SK-N-SH (cell line): ENCODE data around the gene APP. TPM values are rescaled to one million over a fixed set of nuclear protein-coding genes. Genes with fewer than 3 reads are reported as not detected.

Experiments used
- CTCF ChIA-PET: fragments of 300-600, 350-600 bp; formaldehyde crosslinking; extraction: SDS; loops from one replicate; lab custom pipeline; 2021; lab: Yijun Ruan, JAX
- POLR2A ChIA-PET: fragments of 350-600 bp; sonication (Branson Sonifier 250); formaldehyde crosslinking; extraction: SDS; loops from one replicate; lab custom pipeline; 2020; ENCODE audit warnings: antibody characterized with exemption, inconsistent platforms; lab: Yijun Ruan, JAX
- DNase-seq: peaks from one replicate; pipeline ENCODE4 v3.0.0; 2012
- H2AFZ ChIP-seq: fragments of 200-600 bp; sonication (generic); 2 replicates; pipeline ENCODE4 v1.8.1; 2016; ENCODE audit warnings: antibody characterized with exemption, mild to moderate bottlenecking, low read depth
- H3F3A ChIP-seq: fragments of 200-600 bp; sonication (generic); replicated peaks from 2 replicates; pipeline ENCODE3; 2016; ENCODE audit warnings: antibody characterized with exemption, mild to moderate bottlenecking; ENCODE audit not compliant: insufficient read depth
- H3K27ac ChIP-seq, 2 experiments: fragments of 200-500 bp in 1 of 2; fragments of 200-600 bp in 1 of 2; sonication (Bioruptor generic) in 1 of 2; sonication (generic), shearing (Covaris generic) in 1 of 2; 2 replicates each; pipeline versions ENCODE4 v1.5.1 to v1.6.1; 2014 to 2016; ENCODE audit warnings: low read depth in 2 of 2, inconsistent platforms in 1 of 2, low read length in 1 of 2, mild to moderate bottlenecking in 1 of 2, mixed read lengths in 1 of 2
- H3K27me3 ChIP-seq: fragments of 200-600 bp; sonication (generic), shearing (Covaris generic); 2 replicates; pipeline ENCODE4 v1.6.1; 2016; ENCODE audit warnings: mixed run types; ENCODE audit not compliant: insufficient read depth
- H3K36me3 ChIP-seq, 2 experiments: fragments of 200-500 bp in 1 of 2; fragments of 200-600 bp in 1 of 2; sonication (Bioruptor generic) in 1 of 2; sonication (generic) in 1 of 2; replicated peaks in 1 of 2; 2 replicates each; pipeline versions ENCODE3 to v1.5.1; 2014 to 2016; ENCODE audit warnings: low read length in 1 of 2, mild to moderate bottlenecking in 1 of 2; ENCODE audit not compliant: insufficient read depth in 2 of 2, control insufficient read depth in 1 of 2
- H3K4me1 ChIP-seq, 2 experiments: fragments of 200-500 bp in 1 of 2; fragments of 200-600 bp in 1 of 2; sonication (Bioruptor generic) in 1 of 2; sonication (generic), shearing (Covaris generic) in 1 of 2; 2 replicates each; pipeline versions ENCODE4 v1.5.1 to v1.6.1; 2014 to 2016; ENCODE audit warnings: low read depth in 1 of 2, low read length in 1 of 2, mixed run types in 1 of 2; ENCODE audit not compliant: insufficient read depth in 2 of 2, control insufficient read depth in 1 of 2
- H3K4me2 ChIP-seq: fragments of 200-600 bp; sonication (generic), shearing (Covaris generic); 2 replicates; pipeline ENCODE4 v1.6.1; 2017; ENCODE audit warnings: mixed run types
- H3K4me3 ChIP-seq, 2 experiments: fragments of 200-500 bp in 1 of 2; fragments of 200-600 bp in 1 of 2; sonication (Bioruptor generic) in 1 of 2; sonication (generic), shearing (Covaris generic) in 1 of 2; 2 replicates each; pipeline versions ENCODE4 v1.5.1 to v1.8.1; 2014 to 2016; ENCODE audit warnings: low read depth in 2 of 2, inconsistent platforms in 1 of 2, low read length in 1 of 2, mild to moderate bottlenecking in 1 of 2, mixed read lengths in 1 of 2, moderate library complexity in 1 of 2
- H3K79me2 ChIP-seq: fragments of 200-600 bp; sonication (generic); 2 replicates; pipeline ENCODE4 v1.8.1; 2017; ENCODE audit warnings: mild to moderate bottlenecking; ENCODE audit not compliant: insufficient read depth
- H3K9ac ChIP-seq: fragments of 200-600 bp; sonication (generic); 2 replicates; pipeline ENCODE4 v1.6.1; 2017; ENCODE audit warnings: mixed run types
- H3K9me2 ChIP-seq: fragments of 200-600 bp; sonication (generic); 2 replicates; pipeline ENCODE4 v1.6.1; 2017; ENCODE audit warnings: mixed run types
- H3K9me3 ChIP-seq: fragments of 200-600 bp; sonication (generic); 2 replicates; pipeline ENCODE4 v1.6.1; 2017; ENCODE audit warnings: mixed run types, mild to moderate bottlenecking, moderate library complexity
- H4K20me1 ChIP-seq: fragments of 200-600 bp; sonication (generic); 2 replicates; pipeline ENCODE4 v1.6.1; 2017; ENCODE audit warnings: mild to moderate bottlenecking, mixed run types; ENCODE audit not compliant: insufficient read depth
- ELF1 ChIP-seq: IDR thresholded peaks from 2 replicates; pipeline ENCODE4 v1.4.0; 2012
- EP300 ChIP-seq, 2 experiments: IDR thresholded peaks; 2 replicates each; pipeline versions ENCODE4 v1.4.0 to v1.6.1; 2012; ENCODE audit warnings: borderline replicate concordance in 1 of 2, low read depth in 1 of 2, low read length in 1 of 2
- EZH2phosphoT487 ChIP-seq: fragments of 200-600 bp; sonication (generic); IDR thresholded peaks from 2 replicates; pipeline ENCODE4 v1.6.1; 2017; ENCODE audit warnings: low read depth, mixed run types, mild to moderate bottlenecking, antibody characterized with exemption, moderate library complexity, borderline replicate concordance
- FOXJ3 ChIP-seq: sonication (generic); formaldehyde crosslinking; IDR thresholded peaks from 2 replicates; pipeline ENCODE4 v1.5.1; 2020; ENCODE audit warnings: mild to moderate bottlenecking, missing genetic modification reagents
- GATA2 ChIP-seq: sonication (generic); formaldehyde crosslinking; IDR thresholded peaks from 2 replicates; pipeline ENCODE4 v1.5.0; 2020; ENCODE audit warnings: mild to moderate bottlenecking, missing genetic modification reagents
- JUND ChIP-seq: IDR thresholded peaks from 2 replicates; pipeline ENCODE4 v1.4.0; 2012
- MXI1 ChIP-seq: IDR thresholded peaks from 2 replicates; pipeline ENCODE4 v1.6.1; 2012; ENCODE audit warnings: mild to moderate bottlenecking, low read depth, low read length, improper control_type of control experiment
- NFIC ChIP-seq: IDR thresholded peaks from 2 replicates; pipeline ENCODE4 v1.4.0; 2012; ENCODE audit warnings: borderline replicate concordance
- NRF1 ChIP-seq: IDR thresholded peaks from 2 replicates; pipeline ENCODE4 v1.6.1; 2012; ENCODE audit warnings: low read depth, mild to moderate bottlenecking, low read length
- POLR2AphosphoS5 ChIP-seq: IDR thresholded peaks from 2 replicates; pipeline ENCODE4 v1.6.1; 2012; ENCODE audit warnings: low read depth, low read length
- RAD21 ChIP-seq: IDR thresholded peaks from 2 replicates; pipeline ENCODE4 v1.6.1; 2012; ENCODE audit warnings: mild to moderate bottlenecking, low read length
- RCOR1 ChIP-seq: fragments of 150-350 bp; IDR thresholded peaks from 2 replicates; pipeline ENCODE4 v1.6.1; 2017; ENCODE audit warnings: antibody characterized with exemption, low read length
- RFX5 ChIP-seq: IDR thresholded peaks from 2 replicates; pipeline ENCODE4 v1.6.1; 2012; ENCODE audit warnings: mild to moderate bottlenecking, improper control_type of control experiment, low read length
- RXRA ChIP-seq: IDR thresholded peaks from 2 replicates; pipeline ENCODE4 v1.4.0; 2012; ENCODE audit warnings: low read depth, mild to moderate bottlenecking, borderline replicate concordance
- SIN3A ChIP-seq: IDR thresholded peaks from 2 replicates; pipeline ENCODE4 v1.6.1; 2012; ENCODE audit warnings: low read depth, mild to moderate bottlenecking, low read length, moderate library complexity, borderline replicate concordance
- SMC3 ChIP-seq: IDR thresholded peaks from 2 replicates; pipeline ENCODE4 v1.6.1; 2012; ENCODE audit warnings: low read depth, low read length, improper control_type of control experiment
- TCF12 ChIP-seq: IDR thresholded peaks from 2 replicates; pipeline ENCODE4 v1.4.0; 2012
- WGBS: methylation state at CpG from one replicate; pipeline ENCODE4 v1.1.6; 2017; ENCODE audit warnings: low lambda C conversion rate; 5-methylcytosine and 5-hydroxymethylcytosine counted together
- polyA plus RNA-seq, 3 experiments: library from polyadenylated mRNA; depleted of rRNA; stranded (reverse); fragments of >200 nt; gene quantifications; 2 replicates each; pipeline ENCODE4 v1.2.3, GENCODE V29; 2012
- TF ChIP-seq, protein P1 (sequence below): IDR thresholded peaks from 2 replicates; pipeline ENCODE4 v1.4.0; 2012; ENCODE audit warnings: low read depth
- TF ChIP-seq, protein P2 (sequence below): IDR thresholded peaks from 2 replicates; pipeline ENCODE4 v1.6.1; 2012; ENCODE audit warnings: mild to moderate bottlenecking, low read depth, low read length, moderate library complexity
- TF ChIP-seq, protein P3 (sequence below): fragments of 150-350 bp; IDR thresholded peaks from 2 replicates; pipeline ENCODE4 v1.6.1; 2016; ENCODE audit warnings: mild to moderate bottlenecking, low read depth, low read length
- TF ChIP-seq, protein P4 (sequence below): fragments of 150-350 bp; IDR thresholded peaks from 2 replicates; pipeline ENCODE4 v1.6.1; 2017; ENCODE audit warnings: antibody characterized with exemption, low read length, low read depth, borderline replicate concordance
- TF ChIP-seq, protein P5 (sequence below): fragments of 200-600 bp; sonication (generic); IDR thresholded peaks from 2 replicates; pipeline ENCODE4 v1.6.1; 2017; ENCODE audit warnings: antibody characterized with exemption, mild to moderate bottlenecking, moderate library complexity
- TF ChIP-seq, protein P6 (sequence below): IDR thresholded peaks from 2 replicates; pipeline ENCODE4 v1.4.0; 2012; ENCODE audit warnings: low read depth, borderline replicate concordance
- TF ChIP-seq, protein P7 (sequence below): IDR thresholded peaks from 2 replicates; pipeline ENCODE4; 2012

APP gene
- polyA plus RNA-seq, 1 of the 3 experiments (the other 2 are of a cell fraction) = 780 TPM

DNA sequence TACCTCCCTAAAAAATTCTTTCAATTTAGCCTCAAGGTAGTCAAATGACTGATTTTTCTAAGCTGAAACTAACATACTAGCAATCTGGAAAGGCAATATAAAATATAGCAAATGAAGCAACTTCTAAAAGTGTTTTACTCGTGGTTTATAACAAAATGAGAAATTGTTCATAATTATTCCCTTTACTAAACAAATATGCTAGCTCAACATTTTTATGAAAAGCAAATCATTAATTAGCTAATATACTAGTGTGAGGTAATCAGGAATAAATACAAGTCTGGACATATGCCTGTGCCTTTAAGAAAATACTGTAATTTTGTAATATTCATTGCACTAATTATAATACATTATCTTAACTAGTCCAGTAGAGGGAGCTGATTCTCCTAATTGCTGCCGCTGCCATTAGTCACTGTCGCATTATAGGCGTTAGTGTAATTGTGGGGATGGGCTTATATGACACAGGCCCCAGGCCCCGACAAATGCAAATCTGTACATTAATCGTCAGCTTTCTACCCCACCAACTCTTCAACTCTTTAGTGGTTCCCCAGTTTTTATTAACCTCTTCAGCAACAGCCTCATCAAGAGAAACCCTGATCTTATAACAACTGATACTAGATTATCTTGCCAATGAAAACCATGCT lies 274.9 kb downstream of the APP start:
- no peak overlapping the region for H3K9ac ChIP-seq
- H3K4me1 ChIP-seq = peaks cover 0 to 18% of the 10 kb centered on the region in 2 experiments; a peak in 2 of 4 replicates
- H3K4me3 ChIP-seq = no peak overlapping the region
- H2AFZ ChIP-seq = no peak overlapping the region
- H3K27me3 ChIP-seq = no peaks in the 10 kb centered on the region
- peaks cover 19% of the 10 kb centered on the region for H3F3A ChIP-seq
- no peak overlapping the region for H3K4me2 ChIP-seq
- 72% methylated on average over 6 of the region's 6 CpGs for WGBS
- no peaks in the 10 kb centered on the region for H3K79me2 ChIP-seq
- peak overlapping the region in 1 of 2 experiments; percentile 34; a peak in 2 of 4 replicates for H3K27ac ChIP-seq
- H4K20me1 ChIP-seq = no peaks in the 10 kb centered on the region
- DNase-seq = peak; percentile 43
- H3K9me2 ChIP-seq = no peaks in the 10 kb centered on the region
- H3K36me3 ChIP-seq = peaks cover 29 to 42% of the 10 kb centered on the region in 2 experiments
- H3K9me3 ChIP-seq = no peaks in the 10 kb centered on the region
- CTCF ChIA-PET = interaction anchor here (0.6 to 2.0 kb wide), 15 partner anchors 9 to 821 kb away, joined by 3 to 14 read pairs (median 4); partner anchors contain the start of gene APP
- POLR2A ChIA-PET = interaction anchor here (1.0 kb wide), 1 partner anchor 272 kb away, joined by 3 read pairs; no protein-coding TSS in a partner anchor
- TF ChIP-seq TCF12 (no peak), SMC3 (peak; percentile 36; the same call in 1 of the 2 replicates), ELF1 (no peak), MXI1 (no peak), NFIC (no peak), RCOR1 (0 out of 2 replicates have a peak, but pooled peaks have one; percentile 18), JUND (no peak), SIN3A (no peak), EP300 (IDR thresholded peaks at IDR 0.05; ENCODE audit: borderline replicate concordance in 1 of 2, low read depth in 1 of 2, low read length in 1 of 2) (no peak), FOXJ3 (CRISPR knock-in tag) (no peak), NRF1 (no peak), POLR2AphosphoS5 (no peak), RFX5 (no peak), GATA2 (no peak), RAD21 (peak; percentile 73), EZH2phosphoT487 (no peak), RXRA (no peak)
- TF ChIP-seq, protein P1, sequence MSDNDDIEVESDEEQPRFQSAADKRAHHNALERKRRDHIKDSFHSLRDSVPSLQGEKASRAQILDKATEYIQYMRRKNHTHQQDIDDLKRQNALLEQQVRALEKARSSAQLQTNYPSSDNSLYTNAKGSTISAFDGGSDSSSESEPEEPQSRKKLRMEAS = no peak
- TF ChIP-seq, protein P2, sequence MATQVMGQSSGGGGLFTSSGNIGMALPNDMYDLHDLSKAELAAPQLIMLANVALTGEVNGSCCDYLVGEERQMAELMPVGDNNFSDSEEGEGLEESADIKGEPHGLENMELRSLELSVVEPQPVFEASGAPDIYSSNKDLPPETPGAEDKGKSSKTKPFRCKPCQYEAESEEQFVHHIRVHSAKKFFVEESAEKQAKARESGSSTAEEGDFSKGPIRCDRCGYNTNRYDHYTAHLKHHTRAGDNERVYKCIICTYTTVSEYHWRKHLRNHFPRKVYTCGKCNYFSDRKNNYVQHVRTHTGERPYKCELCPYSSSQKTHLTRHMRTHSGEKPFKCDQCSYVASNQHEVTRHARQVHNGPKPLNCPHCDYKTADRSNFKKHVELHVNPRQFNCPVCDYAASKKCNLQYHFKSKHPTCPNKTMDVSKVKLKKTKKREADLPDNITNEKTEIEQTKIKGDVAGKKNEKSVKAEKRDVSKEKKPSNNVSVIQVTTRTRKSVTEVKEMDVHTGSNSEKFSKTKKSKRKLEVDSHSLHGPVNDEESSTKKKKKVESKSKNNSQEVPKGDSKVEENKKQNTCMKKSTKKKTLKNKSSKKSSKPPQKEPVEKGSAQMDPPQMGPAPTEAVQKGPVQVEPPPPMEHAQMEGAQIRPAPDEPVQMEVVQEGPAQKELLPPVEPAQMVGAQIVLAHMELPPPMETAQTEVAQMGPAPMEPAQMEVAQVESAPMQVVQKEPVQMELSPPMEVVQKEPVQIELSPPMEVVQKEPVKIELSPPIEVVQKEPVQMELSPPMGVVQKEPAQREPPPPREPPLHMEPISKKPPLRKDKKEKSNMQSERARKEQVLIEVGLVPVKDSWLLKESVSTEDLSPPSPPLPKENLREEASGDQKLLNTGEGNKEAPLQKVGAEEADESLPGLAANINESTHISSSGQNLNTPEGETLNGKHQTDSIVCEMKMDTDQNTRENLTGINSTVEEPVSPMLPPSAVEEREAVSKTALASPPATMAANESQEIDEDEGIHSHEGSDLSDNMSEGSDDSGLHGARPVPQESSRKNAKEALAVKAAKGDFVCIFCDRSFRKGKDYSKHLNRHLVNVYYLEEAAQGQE = no peak
- TF ChIP-seq, protein P3, sequence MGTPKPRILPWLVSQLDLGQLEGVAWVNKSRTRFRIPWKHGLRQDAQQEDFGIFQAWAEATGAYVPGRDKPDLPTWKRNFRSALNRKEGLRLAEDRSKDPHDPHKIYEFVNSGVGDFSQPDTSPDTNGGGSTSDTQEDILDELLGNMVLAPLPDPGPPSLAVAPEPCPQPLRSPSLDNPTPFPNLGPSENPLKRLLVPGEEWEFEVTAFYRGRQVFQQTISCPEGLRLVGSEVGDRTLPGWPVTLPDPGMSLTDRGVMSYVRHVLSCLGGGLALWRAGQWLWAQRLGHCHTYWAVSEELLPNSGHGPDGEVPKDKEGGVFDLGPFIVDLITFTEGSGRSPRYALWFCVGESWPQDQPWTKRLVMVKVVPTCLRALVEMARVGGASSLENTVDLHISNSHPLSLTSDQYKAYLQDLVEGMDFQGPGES = no peak
- TF ChIP-seq, protein P4, sequence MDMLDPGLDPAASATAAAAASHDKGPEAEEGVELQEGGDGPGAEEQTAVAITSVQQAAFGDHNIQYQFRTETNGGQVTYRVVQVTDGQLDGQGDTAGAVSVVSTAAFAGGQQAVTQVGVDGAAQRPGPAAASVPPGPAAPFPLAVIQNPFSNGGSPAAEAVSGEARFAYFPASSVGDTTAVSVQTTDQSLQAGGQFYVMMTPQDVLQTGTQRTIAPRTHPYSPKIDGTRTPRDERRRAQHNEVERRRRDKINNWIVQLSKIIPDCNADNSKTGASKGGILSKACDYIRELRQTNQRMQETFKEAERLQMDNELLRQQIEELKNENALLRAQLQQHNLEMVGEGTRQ = no peak
- TF ChIP-seq, protein P5, sequence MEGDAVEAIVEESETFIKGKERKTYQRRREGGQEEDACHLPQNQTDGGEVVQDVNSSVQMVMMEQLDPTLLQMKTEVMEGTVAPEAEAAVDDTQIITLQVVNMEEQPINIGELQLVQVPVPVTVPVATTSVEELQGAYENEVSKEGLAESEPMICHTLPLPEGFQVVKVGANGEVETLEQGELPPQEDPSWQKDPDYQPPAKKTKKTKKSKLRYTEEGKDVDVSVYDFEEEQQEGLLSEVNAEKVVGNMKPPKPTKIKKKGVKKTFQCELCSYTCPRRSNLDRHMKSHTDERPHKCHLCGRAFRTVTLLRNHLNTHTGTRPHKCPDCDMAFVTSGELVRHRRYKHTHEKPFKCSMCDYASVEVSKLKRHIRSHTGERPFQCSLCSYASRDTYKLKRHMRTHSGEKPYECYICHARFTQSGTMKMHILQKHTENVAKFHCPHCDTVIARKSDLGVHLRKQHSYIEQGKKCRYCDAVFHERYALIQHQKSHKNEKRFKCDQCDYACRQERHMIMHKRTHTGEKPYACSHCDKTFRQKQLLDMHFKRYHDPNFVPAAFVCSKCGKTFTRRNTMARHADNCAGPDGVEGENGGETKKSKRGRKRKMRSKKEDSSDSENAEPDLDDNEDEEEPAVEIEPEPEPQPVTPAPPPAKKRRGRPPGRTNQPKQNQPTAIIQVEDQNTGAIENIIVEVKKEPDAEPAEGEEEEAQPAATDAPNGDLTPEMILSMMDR = peak; percentile 64
- TF ChIP-seq, protein P6, sequence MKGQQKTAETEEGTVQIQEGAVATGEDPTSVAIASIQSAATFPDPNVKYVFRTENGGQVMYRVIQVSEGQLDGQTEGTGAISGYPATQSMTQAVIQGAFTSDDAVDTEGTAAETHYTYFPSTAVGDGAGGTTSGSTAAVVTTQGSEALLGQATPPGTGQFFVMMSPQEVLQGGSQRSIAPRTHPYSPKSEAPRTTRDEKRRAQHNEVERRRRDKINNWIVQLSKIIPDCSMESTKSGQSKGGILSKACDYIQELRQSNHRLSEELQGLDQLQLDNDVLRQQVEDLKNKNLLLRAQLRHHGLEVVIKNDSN = no peak
- TF ChIP-seq, protein P7, sequence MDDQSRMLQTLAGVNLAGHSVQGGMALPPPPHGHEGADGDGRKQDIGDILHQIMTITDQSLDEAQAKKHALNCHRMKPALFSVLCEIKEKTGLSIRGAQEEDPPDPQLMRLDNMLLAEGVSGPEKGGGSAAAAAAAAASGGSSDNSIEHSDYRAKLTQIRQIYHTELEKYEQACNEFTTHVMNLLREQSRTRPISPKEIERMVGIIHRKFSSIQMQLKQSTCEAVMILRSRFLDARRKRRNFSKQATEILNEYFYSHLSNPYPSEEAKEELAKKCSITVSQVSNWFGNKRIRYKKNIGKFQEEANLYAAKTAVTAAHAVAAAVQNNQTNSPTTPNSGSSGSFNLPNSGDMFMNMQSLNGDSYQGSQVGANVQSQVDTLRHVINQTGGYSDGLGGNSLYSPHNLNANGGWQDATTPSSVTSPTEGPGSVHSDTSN = peak; percentile 81
